ENCODE results near the gene ABCG1.
A peak's percentile ranks its signal among the peaks of the same experiment; 100 is the strongest.
"Not testable (repeated sequence)": the region's sequence is repeated elsewhere in the genome, so short reads cannot be mapped to it uniquely, and the experiment has no call there.

ABCG1 gene

DNA sequence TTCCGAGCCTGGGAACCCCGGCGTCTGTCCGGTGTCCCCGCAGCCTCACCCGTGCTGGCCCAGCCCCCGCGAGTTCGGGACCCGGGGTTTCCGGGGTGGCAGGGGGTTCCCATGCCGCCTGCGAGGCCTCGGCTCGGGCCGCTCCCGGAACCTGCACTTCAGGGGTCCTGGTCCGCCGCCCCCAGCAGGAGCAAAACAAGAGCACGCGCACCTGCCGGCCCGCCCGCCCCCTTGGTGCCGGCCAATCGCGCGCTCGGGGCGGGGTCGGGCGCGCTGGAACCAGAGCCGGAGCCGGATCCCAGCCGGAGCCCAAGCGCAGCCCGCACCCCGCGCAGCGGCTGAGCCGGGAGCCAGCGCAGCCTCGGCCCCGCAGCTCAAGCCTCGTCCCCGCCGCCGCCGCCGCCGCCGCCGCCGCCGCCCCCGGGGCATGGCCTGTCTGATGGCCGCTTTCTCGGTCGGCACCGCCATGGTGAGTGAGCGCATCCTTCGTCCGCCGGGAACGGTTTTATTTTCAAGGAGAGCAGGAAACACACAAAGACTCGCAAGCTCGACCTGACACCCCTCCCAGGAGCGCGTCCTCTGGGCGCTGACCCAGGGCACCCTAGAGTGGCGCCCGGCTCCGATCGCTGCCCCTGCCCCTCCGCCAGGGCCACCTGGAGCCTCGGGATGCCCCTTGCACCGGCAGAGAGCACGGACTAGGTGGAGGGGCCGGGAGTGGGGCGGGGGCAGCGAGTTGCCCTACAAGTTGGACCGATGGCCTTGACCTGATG, at the start of gene ABCG1:
TSS of gene ABCG1 (plus strand) at position 305 of the 770 bp plus-strand sequence. CDS start at position 428, 123 bp downstream.
- no peaks in the 10 kb centered on the region for H3K36me3 ChIP-seq (ENCODE audit: control insufficient read depth in 2 of 2, insufficient read depth in 2 of 2, low read length in 2 of 2)
- no peaks in the 10 kb centered on the region for H3K27me3 ChIP-seq (ENCODE audit: control insufficient read depth in 1 of 2, insufficient read depth in 2 of 2, low read length in 2 of 2)
- peak within 1 kb of the TSS; percentile 18 to 66 for H3K9ac ChIP-seq (ENCODE audit: low read length in 2 of 2)
- H3K27ac ChIP-seq (ENCODE audit: low read length), result peak within 1 kb of the TSS; percentile 31
- no peaks in the 10 kb centered on the region for H3K9me3 ChIP-seq (ENCODE audit: control insufficient read depth in 2 of 2, low read length in 2 of 2)
- peaks cover 34% of the 10 kb centered on the region for H3K4me1 ChIP-seq (ENCODE audit: control insufficient read depth, insufficient read depth, low read length)
- H3K4me3 ChIP-seq (ENCODE audit: low read length in 2 of 2), result peak within 1 kb of the TSS; percentile 66 to 83

- Histone ChIP-seq H3K4me3 (ENCODE audit: low read length in 2 of 2) (no peak overlapping the region), H3K36me3 (ENCODE audit: control insufficient read depth in 2 of 2, insufficient read depth in 2 of 2, low read length in 2 of 2) (no peaks in the 10 kb centered on the region), H3K9ac (ENCODE audit: low read length in 2 of 2) (no peak overlapping the region), H3K27me3 (ENCODE audit: control insufficient read depth in 1 of 2, insufficient read depth in 2 of 2, low read length in 2 of 2) (no peaks in the 10 kb centered on the region), H3K27ac (ENCODE audit: low read length) (no peak overlapping the region), H3K4me1 (ENCODE audit: control insufficient read depth, insufficient read depth, low read length) (no peaks in the 10 kb centered on the region), H3K9me3 (ENCODE audit: control insufficient read depth in 2 of 2, low read length in 2 of 2) (no peaks in the 10 kb centered on the region)
Measured at GRCh38 chr21:42169758-42170157, 49.2 kb upstream of the ABCG1 start.

DNA sequence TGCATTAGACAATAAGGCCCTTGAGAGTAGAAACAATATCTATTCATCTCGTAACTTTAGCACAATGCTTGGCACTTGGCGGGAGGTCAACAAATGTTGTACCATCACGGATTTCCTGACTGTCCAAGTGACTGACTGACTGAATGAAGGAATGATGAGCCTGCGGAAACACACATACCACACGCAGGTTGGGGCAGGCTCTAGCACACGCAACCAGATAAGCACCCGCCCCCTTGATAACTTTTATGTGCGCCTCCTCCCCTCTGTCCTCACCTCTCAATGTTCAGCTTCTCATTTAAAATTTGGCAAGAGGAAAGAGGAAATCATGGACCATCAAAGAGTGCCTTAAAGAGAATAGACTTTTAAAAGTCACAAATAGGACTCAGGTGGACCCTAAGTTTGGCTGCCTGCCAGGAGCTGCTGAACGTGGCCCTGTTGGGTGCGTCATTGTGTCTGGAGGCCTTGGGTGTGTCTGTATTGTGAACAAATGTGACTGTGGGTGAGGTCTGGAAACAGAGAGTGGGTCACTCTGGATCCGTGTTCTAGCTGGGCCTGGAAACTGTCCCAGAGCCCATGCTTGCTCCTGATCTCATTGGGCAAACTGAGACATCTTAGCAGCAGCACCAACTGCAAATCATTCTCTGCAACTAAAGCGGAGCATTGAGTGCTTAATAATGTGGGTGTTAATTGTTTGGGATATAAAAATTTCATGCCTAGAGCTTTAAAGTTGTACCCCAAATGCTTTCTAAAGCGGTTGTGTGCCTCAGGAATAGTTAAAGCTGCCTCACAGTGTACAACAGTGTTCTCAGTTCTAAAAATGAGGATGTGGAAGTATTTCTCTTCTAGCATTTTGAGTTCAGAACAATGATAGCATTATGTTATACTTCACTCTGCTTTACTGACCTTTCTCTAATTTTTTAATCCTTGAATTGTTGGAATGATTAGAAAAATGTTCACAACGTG, 47.6 kb upstream of the ABCG1 start:
- no peak overlapping the region for H3K27ac ChIP-seq (ENCODE audit: low read length)
- no peak overlapping the region for H3K9ac ChIP-seq (ENCODE audit: low read length in 2 of 2)

GRCh38 chr21:42172596-42173483, 46.1 kb upstream of the ABCG1 start:
- Histone ChIP-seq H3K27ac (ENCODE audit: low read length) (no peak overlapping the region), H3K9me3 (ENCODE audit: control insufficient read depth in 2 of 2, low read length in 2 of 2) (no peaks in the 10 kb centered on the region), H3K4me3 (ENCODE audit: low read length in 2 of 2) (no peak overlapping the region), H3K4me1 (ENCODE audit: control insufficient read depth, insufficient read depth, low read length) (no peaks in the 10 kb centered on the region), H3K36me3 (ENCODE audit: control insufficient read depth in 2 of 2, insufficient read depth in 2 of 2, low read length in 2 of 2) (no peaks in the 10 kb centered on the region), H3K27me3 (ENCODE audit: control insufficient read depth in 1 of 2, insufficient read depth in 2 of 2, low read length in 2 of 2) (no peaks in the 10 kb centered on the region), H3K9ac (ENCODE audit: low read length in 2 of 2) (no peak overlapping the region)

More for the DNA sequence above, 47.6 kb upstream of the ABCG1 start:
- no peaks in the 10 kb centered on the region for H3K9me3 ChIP-seq (ENCODE audit: control insufficient read depth in 2 of 2, low read length in 2 of 2)
- H3K4me1 ChIP-seq (ENCODE audit: control insufficient read depth, insufficient read depth, low read length), result no peaks in the 10 kb centered on the region
- no peaks in the 10 kb centered on the region for H3K27me3 ChIP-seq (ENCODE audit: control insufficient read depth in 1 of 2, insufficient read depth in 2 of 2, low read length in 2 of 2)
- H3K4me3 ChIP-seq (ENCODE audit: low read length in 2 of 2), result no peak overlapping the region
- H3K36me3 ChIP-seq (ENCODE audit: control insufficient read depth in 2 of 2, insufficient read depth in 2 of 2, low read length in 2 of 2), result no peaks in the 10 kb centered on the region

- H3K9ac ChIP-seq (ENCODE audit: low read length in 2 of 2), result no peak overlapping the region
- no peak overlapping the region for H3K4me3 ChIP-seq (ENCODE audit: low read length in 2 of 2)
- H3K27me3 ChIP-seq (ENCODE audit: control insufficient read depth in 1 of 2, insufficient read depth in 2 of 2, low read length in 2 of 2), result no peaks in the 10 kb centered on the region
- H3K4me1 ChIP-seq (ENCODE audit: control insufficient read depth, insufficient read depth, low read length), result no peaks in the 10 kb centered on the region
- no peaks in the 10 kb centered on the region for H3K9me3 ChIP-seq (ENCODE audit: control insufficient read depth in 2 of 2, low read length in 2 of 2)
- no peak overlapping the region for H3K27ac ChIP-seq (ENCODE audit: low read length)
- no peaks in the 10 kb centered on the region for H3K36me3 ChIP-seq (ENCODE audit: control insufficient read depth in 2 of 2, insufficient read depth in 2 of 2, low read length in 2 of 2)
Measured at GRCh38 chr21:42174173-42174572, 44.8 kb upstream of the ABCG1 start.

DNA sequence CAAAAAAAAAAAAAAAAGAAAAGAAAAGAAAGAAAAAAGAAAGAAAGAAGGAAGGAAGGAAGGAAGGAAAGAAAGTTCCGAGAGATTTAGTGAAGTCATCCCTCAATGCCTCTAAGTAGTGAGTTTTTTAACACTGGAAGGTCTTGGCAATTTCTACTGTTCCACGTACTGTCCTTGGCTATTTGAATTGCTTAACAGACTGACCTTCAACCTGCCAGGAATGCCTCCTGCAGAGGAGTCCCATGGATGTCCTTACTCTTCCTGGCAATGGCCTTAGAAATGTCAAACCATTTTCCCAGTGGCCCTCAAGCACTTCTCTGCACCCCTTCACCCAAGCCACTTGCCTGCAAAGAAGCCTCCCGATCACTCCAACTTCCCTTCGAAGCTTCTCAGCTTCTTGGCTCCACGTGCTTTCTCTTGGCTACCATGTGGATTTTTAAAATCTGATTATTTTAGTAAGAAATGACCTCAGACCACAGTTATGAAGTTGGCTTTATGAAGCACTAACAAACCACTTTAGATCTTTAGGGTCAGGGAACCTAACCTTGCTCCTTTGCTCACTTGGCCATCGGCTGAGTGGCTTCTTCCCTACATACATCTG, 43.7 kb upstream of the ABCG1 start:
- H3K4me1 ChIP-seq (ENCODE audit: control insufficient read depth, insufficient read depth, low read length), result no peaks in the 10 kb centered on the region
- no peak overlapping the region for H3K9ac ChIP-seq (ENCODE audit: low read length in 2 of 2)
- no peaks in the 10 kb centered on the region for H3K27me3 ChIP-seq (ENCODE audit: control insufficient read depth in 1 of 2, insufficient read depth in 2 of 2, low read length in 2 of 2)
- no peak overlapping the region for H3K27ac ChIP-seq (ENCODE audit: low read length)
- H3K36me3 ChIP-seq (ENCODE audit: control insufficient read depth in 2 of 2, insufficient read depth in 2 of 2, low read length in 2 of 2), result no peaks in the 10 kb centered on the region
- no peak overlapping the region for H3K4me3 ChIP-seq (ENCODE audit: low read length in 2 of 2)
- no peaks in the 10 kb centered on the region for H3K9me3 ChIP-seq (ENCODE audit: control insufficient read depth in 2 of 2, low read length in 2 of 2)

DNA sequence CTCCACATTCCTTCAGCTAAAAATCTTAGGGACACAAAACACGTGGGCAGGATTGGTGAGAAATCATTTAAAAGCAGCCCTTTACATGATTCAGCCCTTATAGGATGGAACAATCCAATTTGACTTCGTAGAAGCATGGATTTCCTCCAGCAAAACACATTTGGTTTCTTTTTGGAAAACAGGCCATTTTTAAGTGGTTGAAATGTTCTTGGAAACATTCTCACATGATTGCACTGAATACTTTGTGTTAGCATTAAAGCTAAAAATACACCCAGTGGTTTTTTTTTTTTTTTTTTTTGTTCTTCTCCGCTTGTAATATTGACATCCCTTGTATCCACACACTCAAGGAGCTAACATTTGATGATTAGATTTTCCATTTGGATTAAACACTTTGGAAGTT, 42.1 kb upstream of the ABCG1 start:
- no peaks in the 10 kb centered on the region for H3K4me1 ChIP-seq (ENCODE audit: control insufficient read depth, insufficient read depth, low read length)
- no peaks in the 10 kb centered on the region for H3K36me3 ChIP-seq (ENCODE audit: control insufficient read depth in 2 of 2, insufficient read depth in 2 of 2, low read length in 2 of 2)
- no peaks in the 10 kb centered on the region for H3K27me3 ChIP-seq (ENCODE audit: control insufficient read depth in 1 of 2, insufficient read depth in 2 of 2, low read length in 2 of 2)
- no peak overlapping the region for H3K9ac ChIP-seq (ENCODE audit: low read length in 2 of 2)
- H3K27ac ChIP-seq (ENCODE audit: low read length), result no peak overlapping the region
- H3K4me3 ChIP-seq (ENCODE audit: low read length in 2 of 2), result no peak overlapping the region
- no peaks in the 10 kb centered on the region for H3K9me3 ChIP-seq (ENCODE audit: control insufficient read depth in 2 of 2, low read length in 2 of 2)

- H3K27me3 ChIP-seq (ENCODE audit: control insufficient read depth in 1 of 2, insufficient read depth in 2 of 2, low read length in 2 of 2), result no peaks in the 10 kb centered on the region
- no peak overlapping the region for H3K9ac ChIP-seq (ENCODE audit: low read length in 2 of 2)
- no peak overlapping the region for H3K27ac ChIP-seq (ENCODE audit: low read length)
- no peaks in the 10 kb centered on the region for H3K9me3 ChIP-seq (ENCODE audit: control insufficient read depth in 2 of 2, low read length in 2 of 2)
- H3K4me1 ChIP-seq (ENCODE audit: control insufficient read depth, insufficient read depth, low read length), result peaks cover 8% of the 10 kb centered on the region
- H3K4me3 ChIP-seq (ENCODE audit: low read length in 2 of 2), result no peak overlapping the region
- no peaks in the 10 kb centered on the region for H3K36me3 ChIP-seq (ENCODE audit: control insufficient read depth in 2 of 2, insufficient read depth in 2 of 2, low read length in 2 of 2)
Measured at GRCh38 chr21:42179316-42179715, 39.6 kb upstream of the ABCG1 start.

DNA sequence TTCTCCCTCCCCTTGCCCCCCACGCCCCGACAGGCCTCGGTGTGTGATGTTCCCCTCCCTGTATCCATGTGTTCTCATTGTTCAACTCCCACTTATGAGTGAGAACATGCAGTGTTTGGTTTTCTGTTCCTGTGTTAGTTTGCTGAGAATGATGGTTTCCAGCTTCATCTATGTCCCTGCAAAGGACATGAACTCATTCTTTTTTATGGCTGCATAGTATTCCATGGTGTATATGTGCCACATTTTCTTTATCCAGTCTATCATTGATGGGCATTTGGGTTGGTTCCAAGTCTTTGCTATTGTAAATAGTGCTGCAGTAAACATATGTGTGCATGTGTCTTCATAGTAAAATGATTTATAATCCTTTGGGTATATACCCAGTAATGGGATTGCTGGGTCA, 38.9 kb upstream of the ABCG1 start:
- not testable (repeated sequence) for H3K36me3 ChIP-seq (ENCODE audit: control insufficient read depth in 2 of 2, insufficient read depth in 2 of 2, low read length in 2 of 2); H3K27me3 ChIP-seq (ENCODE audit: control insufficient read depth in 1 of 2, insufficient read depth in 2 of 2, low read length in 2 of 2); H3K27ac ChIP-seq (ENCODE audit: low read length); H3K9ac ChIP-seq (ENCODE audit: low read length in 2 of 2); H3K4me1 ChIP-seq (ENCODE audit: control insufficient read depth, insufficient read depth, low read length); H3K4me3 ChIP-seq (ENCODE audit: low read length in 2 of 2); H3K9me3 ChIP-seq (ENCODE audit: control insufficient read depth in 2 of 2, low read length in 2 of 2)
